Skeletal muscle tissue (tissue), 4 donors: ENCODE measurements around the gene PRRC2A. TPM values are rescaled to one million over a fixed set of nuclear protein-coding genes. Genes with fewer than 3 reads are reported as not detected.

Source experiments
- H3K27ac ChIP-seq: one replicate; pipeline ENCODE4 v1.7.0; 2013; ENCODE audit warnings: mild to moderate bottlenecking, low read depth, low read length, inconsistent platforms
- H3K27me3 ChIP-seq, 3 donors: one replicate each; pipeline ENCODE4 v1.7.0; 2013; ENCODE audit warnings: low read length in 3 of 3; ENCODE audit not compliant: control insufficient read depth in 3 of 3, insufficient read depth in 3 of 3
- H3K36me3 ChIP-seq, 3 donors: one replicate each; pipeline ENCODE4 v1.7.0; 2013; ENCODE audit warnings: low read length in 3 of 3; ENCODE audit not compliant: control insufficient read depth in 3 of 3, insufficient read depth in 3 of 3
- H3K4me1 ChIP-seq, 3 donors: one replicate each; pipeline ENCODE4 v1.7.0; 2013; ENCODE audit warnings: low read length in 3 of 3, mild to moderate bottlenecking in 3 of 3; ENCODE audit not compliant: control insufficient read depth in 3 of 3, insufficient read depth in 3 of 3
- H3K4me3 ChIP-seq, 3 donors: one replicate each; pipeline ENCODE4 v1.7.0; 2013; ENCODE audit warnings: low read length in 3 of 3
- H3K9ac ChIP-seq, 3 donors: one replicate each; pipeline ENCODE4 v1.7.0; 2013; ENCODE audit warnings: low read length in 3 of 3, mild to moderate bottlenecking in 3 of 3, moderate library complexity in 2 of 3, low read depth in 1 of 3
- H3K9me3 ChIP-seq, 3 donors: one replicate each; pipeline ENCODE4 v1.7.0; 2013; ENCODE audit warnings: low read length in 3 of 3; ENCODE audit not compliant: control insufficient read depth in 3 of 3
- total RNA-seq: library from RNA; depleted of rRNA; stranded (reverse); fragments of >200 nt; gene quantifications from one replicate; pipeline ENCODE4 v1.2.3, GENCODE V29; 2014
- donor health status: Osteomylitis.

The PRRC2A gene
- total RNA-seq, 1 donor from 2014 or later: 30.8 TPM

DNA sequence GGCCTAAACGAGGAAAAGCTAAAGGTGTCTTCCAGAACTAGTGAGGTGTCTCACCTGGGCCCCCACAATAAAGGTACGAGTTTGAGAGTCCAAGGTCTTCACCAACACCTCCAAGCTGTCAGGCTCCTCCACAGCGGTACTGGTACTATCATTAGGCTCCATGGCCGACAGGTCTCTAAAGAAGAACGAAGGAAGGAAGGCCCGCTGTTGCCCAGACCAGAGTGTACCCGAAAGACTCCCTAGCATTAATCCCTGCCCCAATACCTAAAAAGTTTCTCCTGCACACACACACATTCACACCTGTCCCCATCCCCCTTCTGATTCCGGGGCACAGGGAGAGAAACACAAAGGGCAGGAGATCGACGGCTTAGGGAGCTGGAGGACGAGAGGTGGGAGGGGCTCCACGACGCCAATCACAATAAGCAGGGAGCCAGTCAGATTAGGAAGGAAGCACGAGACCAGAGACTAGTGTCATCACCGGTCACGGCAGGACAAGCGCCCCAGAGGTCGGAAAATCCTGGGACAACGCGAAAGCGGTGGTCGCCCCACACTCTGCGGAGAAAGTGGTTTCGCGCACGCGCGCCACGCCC lies 31.2 kb downstream of the PRRC2A start:
- H3K36me3 ChIP-seq: peaks cover 40 to 52% (median 47%) of the 10 kb centered on the region in 3 donors
- H3K27ac ChIP-seq: peak overlapping the region; percentile 99
- H3K9me3 ChIP-seq: no peaks in the 10 kb centered on the region
- peak overlapping the region; percentile 96 to 98 (median 96) for H3K4me3 ChIP-seq
- H3K9ac ChIP-seq: peak overlapping the region; percentile 93 to 99 (median 98)
- H3K4me1 ChIP-seq: peaks cover 17 to 23% (median 20%) of the 10 kb centered on the region in 3 donors
- H3K27me3 ChIP-seq: no peaks in the 10 kb centered on the region

GRCh38 chr6:31652925-31653724 lies 32.6 kb downstream of the PRRC2A start:
- Histone ChIP-seq H3K9ac (peak overlapping the region; percentile 93 to 99 (median 98)), H3K27me3 (no peaks in the 10 kb centered on the region), H3K9me3 (no peaks in the 10 kb centered on the region), H3K36me3 (peaks cover 35 to 51% (median 41%) of the 10 kb centered on the region in 3 donors), H3K4me3 (peak overlapping the region; percentile 96 to 98 (median 96)), H3K27ac (peak overlapping the region; percentile 99), H3K4me1 (peaks cover 20 to 34% (median 29%) of the 10 kb centered on the region in 3 donors)

GRCh38 chr6:31654574-31655348 lies 34.2 kb downstream of the PRRC2A start:
- Histone ChIP-seq H3K27ac (no peak overlapping the region), H3K4me3 (no peak overlapping the region), H3K36me3 (peaks cover 18 to 36% (median 26%) of the 10 kb centered on the region in 3 donors), H3K4me1 (peaks cover 36 to 50% (median 46%) of the 10 kb centered on the region in 3 donors), H3K9me3 (no peaks in the 10 kb centered on the region), H3K9ac (no peak overlapping the region), H3K27me3 (no peaks in the 10 kb centered on the region)

DNA sequence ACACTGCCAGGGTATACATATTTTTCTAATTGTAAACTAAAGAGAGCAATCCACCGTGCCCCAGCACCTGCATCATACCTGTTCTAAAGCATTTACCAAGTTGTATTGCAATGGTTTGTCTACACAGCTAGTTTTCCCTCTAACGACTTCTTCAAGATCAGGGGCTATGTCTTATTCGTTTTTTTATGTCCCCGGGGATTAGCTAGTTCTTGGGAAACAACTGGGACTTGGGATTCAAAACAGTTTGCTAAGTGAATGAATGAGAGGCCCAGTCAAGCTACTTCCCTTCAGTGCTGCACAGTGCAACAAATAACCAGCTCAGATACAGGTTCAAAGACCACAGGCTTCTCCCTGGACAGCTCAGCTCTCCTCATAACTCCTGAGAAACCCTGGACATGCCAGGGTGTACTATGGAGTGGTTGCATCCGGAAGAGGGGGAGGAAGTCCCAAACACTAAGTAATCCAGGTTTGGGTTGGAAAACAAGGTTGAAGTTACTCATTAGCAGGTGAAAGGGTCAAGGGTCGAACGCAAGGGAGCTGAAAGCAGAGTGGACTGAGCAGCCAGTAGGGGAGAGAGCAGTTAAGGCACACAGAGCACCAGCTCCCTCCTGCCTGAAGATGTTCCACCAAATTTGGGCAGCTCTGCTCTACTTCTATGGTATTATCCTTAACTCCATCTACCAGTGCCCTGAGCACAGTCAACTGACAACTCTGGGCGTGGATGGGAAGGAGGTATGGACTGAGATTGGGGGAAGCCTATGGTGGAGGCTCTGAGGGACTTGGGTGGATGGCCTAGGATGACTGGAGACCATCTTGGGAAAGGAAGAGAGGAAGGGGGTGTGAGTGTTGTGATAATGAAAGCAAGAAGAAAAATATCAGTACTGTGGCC lies 35.1 kb downstream of the PRRC2A start, which contains the start of gene APOM:
APOM (plus strand) TSS at position 546 of the 889 bp plus-strand sequence; CDS start at position 619, 73 bp downstream.
- Histone ChIP-seq H3K4me3 (no peak within 1 kb of the TSS), H3K9ac (peak within 1 kb of the TSS in 1 of 3 donors; percentile 33), H3K4me1 (peaks cover 42 to 57% (median 51%) of the 10 kb centered on the region in 3 donors), H3K27ac (no peak within 1 kb of the TSS), H3K36me3 (peaks cover 18 to 35% (median 24%) of the 10 kb centered on the region in 3 donors), H3K27me3 (no peaks in the 10 kb centered on the region), H3K9me3 (no peaks in the 10 kb centered on the region)

DNA sequence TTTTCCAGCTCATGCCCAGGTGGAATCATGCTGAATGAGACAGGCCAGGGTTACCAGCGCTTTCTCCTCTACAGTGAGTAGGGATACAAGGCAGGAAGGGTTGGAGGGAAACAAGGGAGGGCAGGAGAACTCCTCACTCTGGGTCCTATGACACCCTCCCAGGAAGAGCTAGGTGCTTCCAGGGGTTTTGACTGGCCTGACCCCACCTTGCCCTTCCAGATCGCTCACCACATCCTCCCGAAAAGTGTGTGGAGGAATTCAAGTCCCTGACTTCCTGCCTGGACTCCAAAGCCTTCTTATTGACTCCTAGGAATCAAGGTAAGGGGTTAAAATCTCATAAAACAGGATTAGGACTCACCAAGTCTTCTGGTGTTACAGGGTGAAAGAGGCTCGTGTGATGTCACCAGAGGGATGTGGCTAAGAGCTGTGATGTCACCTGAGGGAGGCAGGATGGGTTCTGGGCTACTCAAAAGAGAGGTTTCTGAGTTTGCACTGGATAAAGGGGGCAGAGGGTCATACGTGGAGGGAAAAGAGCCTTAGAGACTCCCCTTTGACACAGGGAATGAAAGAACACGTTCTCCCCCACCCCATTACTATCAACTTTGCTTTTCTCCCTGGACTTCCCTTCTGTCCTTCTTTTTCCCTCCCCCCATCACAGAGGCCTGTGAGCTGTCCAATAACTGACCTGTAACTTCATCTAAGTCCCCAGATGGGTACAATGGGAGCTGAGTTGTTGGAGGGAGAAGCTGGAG lies 37.1 kb downstream of the PRRC2A start:
- peak overlapping the region in 2 of 3 donors; percentile 3 to 75 for H3K9ac ChIP-seq
- H3K27me3 ChIP-seq: no peaks in the 10 kb centered on the region
- no peak overlapping the region for H3K27ac ChIP-seq
- H3K4me3 ChIP-seq: no peak overlapping the region
- peaks cover 35 to 52% (median 49%) of the 10 kb centered on the region in 3 donors for H3K4me1 ChIP-seq
- no peaks in the 10 kb centered on the region for H3K9me3 ChIP-seq
- H3K36me3 ChIP-seq: peaks cover 20 to 33% (median 23%) of the 10 kb centered on the region in 3 donors

- peaks cover 39 to 54% (median 53%) of the 10 kb centered on the region in 3 donors for H3K4me1 ChIP-seq
- peak overlapping the region in 1 of 3 donors; percentile 13 for H3K4me3 ChIP-seq
- H3K36me3 ChIP-seq: peaks cover 20 to 35% (median 24%) of the 10 kb centered on the region in 3 donors
- no peaks in the 10 kb centered on the region for H3K27me3 ChIP-seq
- H3K9ac ChIP-seq: peak overlapping the region in 2 of 3 donors; percentile 3 to 75
- no peaks in the 10 kb centered on the region for H3K9me3 ChIP-seq
- no peak overlapping the region for H3K27ac ChIP-seq
Observed at GRCh38 chr6:31658158-31658688, 37.7 kb downstream of the PRRC2A start.

- peak overlapping the region; percentile 83 to 96 (median 96) for H3K4me3 ChIP-seq
- peaks cover 43 to 59% (median 57%) of the 10 kb centered on the region in 3 donors for H3K4me1 ChIP-seq
- no peaks in the 10 kb centered on the region for H3K9me3 ChIP-seq
- H3K27me3 ChIP-seq: no peaks in the 10 kb centered on the region
- H3K27ac ChIP-seq: peak overlapping the region; percentile 83
- peak overlapping the region; percentile 94 to 100 (median 97) for H3K9ac ChIP-seq
- peaks cover 20 to 43% (median 32%) of the 10 kb centered on the region in 3 donors for H3K36me3 ChIP-seq
Observed at GRCh38 chr6:31658983-31659648, 38.6 kb downstream of the PRRC2A start.
